ENCODE measurements around the gene DAPK1.

DAPK1 gene

DNA sequence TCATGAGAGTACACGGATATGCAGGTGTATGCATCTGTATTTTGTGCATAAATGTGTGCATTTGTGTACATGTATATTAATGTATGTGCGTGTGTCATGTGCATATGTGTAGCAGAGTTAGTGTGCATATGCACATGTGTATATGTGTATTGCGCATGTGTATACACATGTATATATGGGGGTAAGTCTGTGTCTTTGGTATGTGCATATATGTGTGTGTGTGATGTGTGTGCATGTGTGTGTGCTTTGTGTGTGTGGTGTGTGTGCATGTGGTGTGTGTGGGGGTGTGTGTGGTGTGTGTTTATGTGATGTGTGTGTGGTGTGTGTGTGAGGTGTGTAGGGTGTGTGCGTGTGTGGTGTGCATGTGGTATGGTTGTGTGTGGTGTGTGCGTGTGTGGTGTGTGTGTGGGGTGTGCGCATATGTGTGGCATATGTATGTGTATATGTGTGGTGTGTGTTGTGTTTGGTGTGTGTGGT, 215.2 kb downstream of the DAPK1 start:
- TF ChIP-seq NFIC (IDR thresholded peaks at IDR 0.05) (no peak), RAD21 (IDR thresholded peaks at IDR 0.05; ENCODE audit: low read depth) (no peak), EP300 (IDR thresholded peaks at IDR 0.05; ENCODE audit: borderline replicate concordance) (no peak), CEBPB (IDR thresholded peaks at IDR 0.05) (no peak), TCF12 (IDR thresholded peaks at IDR 0.05; ENCODE audit: low read depth) (no peak), REST (IDR thresholded peaks at IDR 0.05; ENCODE audit: low read depth) (no peak), ZBTB7A (IDR thresholded peaks at IDR 0.05; ENCODE audit: low read depth) (no peak), TEAD4 (IDR thresholded peaks at IDR 0.05) (no peak)

GRCh38 chr9:87713278-87713987, 215.8 kb downstream of the DAPK1 start:
- no peak for TF ChIP-seq CREB1 (IDR thresholded peaks at IDR 0.05; ENCODE audit: low read depth)
- no peak for TF ChIP-seq EP300 (IDR thresholded peaks at IDR 0.05; ENCODE audit: borderline replicate concordance)
- TF ChIP-seq REST (IDR thresholded peaks at IDR 0.05; ENCODE audit: low read depth): no peak
- no peak for TF ChIP-seq TCF12 (IDR thresholded peaks at IDR 0.05; ENCODE audit: low read depth)
- TF ChIP-seq ZBTB7A (IDR thresholded peaks at IDR 0.05; ENCODE audit: low read depth): no peak
- TF ChIP-seq RAD21 (IDR thresholded peaks at IDR 0.05; ENCODE audit: low read depth): no peak
- no peak for TF ChIP-seq NFIC (IDR thresholded peaks at IDR 0.05)
- TF ChIP-seq, protein P1, sequence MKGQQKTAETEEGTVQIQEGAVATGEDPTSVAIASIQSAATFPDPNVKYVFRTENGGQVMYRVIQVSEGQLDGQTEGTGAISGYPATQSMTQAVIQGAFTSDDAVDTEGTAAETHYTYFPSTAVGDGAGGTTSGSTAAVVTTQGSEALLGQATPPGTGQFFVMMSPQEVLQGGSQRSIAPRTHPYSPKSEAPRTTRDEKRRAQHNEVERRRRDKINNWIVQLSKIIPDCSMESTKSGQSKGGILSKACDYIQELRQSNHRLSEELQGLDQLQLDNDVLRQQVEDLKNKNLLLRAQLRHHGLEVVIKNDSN (IDR thresholded peaks at IDR 0.05): no peak

DNA sequence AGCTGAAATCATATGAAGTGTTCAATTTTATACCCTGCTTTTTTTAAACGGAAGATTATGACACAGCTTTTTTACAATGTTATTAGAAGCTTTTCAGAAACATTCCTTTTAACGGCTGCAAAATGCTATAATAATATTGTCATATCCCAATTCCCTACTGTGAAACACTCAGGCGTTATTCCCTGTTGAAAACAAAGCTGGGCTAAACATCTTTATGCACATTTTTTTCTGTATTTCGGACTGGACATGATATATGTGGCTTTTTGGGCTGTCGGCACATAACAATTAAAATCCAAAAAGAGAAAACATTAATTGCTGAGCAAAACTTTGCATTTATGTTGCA, 216.3 kb downstream of the DAPK1 start:
- no peak for TF ChIP-seq MAX (IDR thresholded peaks at IDR 0.05)
- TF ChIP-seq TAF1 (IDR thresholded peaks at IDR 0.05; ENCODE audit: low read depth): no peak
- no peak for TF ChIP-seq EP300 (IDR thresholded peaks at IDR 0.05; ENCODE audit: borderline replicate concordance)
- TF ChIP-seq YY1 (IDR thresholded peaks at IDR 0.05; ENCODE audit: low read depth): no peak
- TF ChIP-seq NFIC (IDR thresholded peaks at IDR 0.05): no peak
- TF ChIP-seq, protein P1 (IDR thresholded peaks at IDR 0.05): no peak
- TF ChIP-seq REST (IDR thresholded peaks at IDR 0.05; ENCODE audit: low read depth): no peak
- no peak for TF ChIP-seq CEBPB (IDR thresholded peaks at IDR 0.05)
- TF ChIP-seq CREB1 (IDR thresholded peaks at IDR 0.05; ENCODE audit: low read depth): no peak
- no peak for TF ChIP-seq TEAD4 (IDR thresholded peaks at IDR 0.05)
- no peak for TF ChIP-seq FOXM1 (IDR thresholded peaks at IDR 0.05; ENCODE audit: borderline replicate concordance, low read depth)
- no peak for TF ChIP-seq EGR1 (IDR thresholded peaks at IDR 0.05)
- no peak for TF ChIP-seq RAD21 (IDR thresholded peaks at IDR 0.05; ENCODE audit: low read depth)
- TF ChIP-seq TCF12 (IDR thresholded peaks at IDR 0.05; ENCODE audit: low read depth): no peak
- TF ChIP-seq ZBTB7A (IDR thresholded peaks at IDR 0.05; ENCODE audit: low read depth): no peak

GRCh38 chr9:87714819-87715218, 217.2 kb downstream of the DAPK1 start:
- TF ChIP-seq TCF12 (IDR thresholded peaks at IDR 0.05; ENCODE audit: low read depth) (no peak), CEBPB (IDR thresholded peaks at IDR 0.05) (peak; percentile 82)

- TF ChIP-seq CREB1 (IDR thresholded peaks at IDR 0.05; ENCODE audit: low read depth) (no peak), CEBPB (IDR thresholded peaks at IDR 0.05) (no peak), TEAD4 (IDR thresholded peaks at IDR 0.05) (no peak), EGR1 (IDR thresholded peaks at IDR 0.05) (no peak), ZBTB7A (IDR thresholded peaks at IDR 0.05; ENCODE audit: low read depth) (no peak), NFIC (IDR thresholded peaks at IDR 0.05) (no peak), YY1 (IDR thresholded peaks at IDR 0.05; ENCODE audit: low read depth) (no peak), FOXM1 (IDR thresholded peaks at IDR 0.05; ENCODE audit: borderline replicate concordance, low read depth) (no peak), EP300 (IDR thresholded peaks at IDR 0.05; ENCODE audit: borderline replicate concordance) (no peak), TCF12 (IDR thresholded peaks at IDR 0.05; ENCODE audit: low read depth) (no peak), TAF1 (IDR thresholded peaks at IDR 0.05; ENCODE audit: low read depth) (no peak), RAD21 (IDR thresholded peaks at IDR 0.05; ENCODE audit: low read depth) (no peak), REST (IDR thresholded peaks at IDR 0.05; ENCODE audit: low read depth) (no peak), MAX (IDR thresholded peaks at IDR 0.05) (no peak)
- TF ChIP-seq, protein P1 (IDR thresholded peaks at IDR 0.05): no peak
Measured at GRCh38 chr9:87716141-87716540, 218.5 kb downstream of the DAPK1 start.

Measured in Ishikawa (cell line).